Posterior vena cava (tissue), 2 donors: ENCODE data around the gene C1orf53. TPM values are rescaled to one million over a fixed set of nuclear protein-coding genes. Genes with fewer than 3 reads are reported as not detected.
"Not testable (repeated sequence)": the region's sequence is repeated elsewhere in the genome, so short reads cannot be mapped to it uniquely, and the experiment has no call there.

Experiments
- DNase-seq: peaks from one replicate; pipeline ENCODE4 v3.0.0-alpha.2; 2020; ENCODE audit warnings: low spot score
- intact Hi-C, 2 donors: fragments of 100-400 bp; cut with DNase I; formaldehyde crosslinking; loops; one replicate each; pipeline versions ENCODE4 v1.14.1 to v1.14.2; 2022 to 2023
- total RNA-seq, 2 donors: library from RNA; stranded (reverse); fragmentation: NEBNext Ultra II Directional; extraction: Animal tissue kit (Norgen Biotek cat#: 25700); gene quantifications; one replicate each; pipeline ENCODE4 v1.2.1, GENCODE V29; 2021
- donor health status: DM: yes; HTN: yes; CAD: no.
- donor health status: DM: yes; HTN: yes; CAD: no.

The C1orf53 gene
- total RNA-seq, 2 donors from 2014 or later = 2.0 to 4.2 TPM

DNA sequence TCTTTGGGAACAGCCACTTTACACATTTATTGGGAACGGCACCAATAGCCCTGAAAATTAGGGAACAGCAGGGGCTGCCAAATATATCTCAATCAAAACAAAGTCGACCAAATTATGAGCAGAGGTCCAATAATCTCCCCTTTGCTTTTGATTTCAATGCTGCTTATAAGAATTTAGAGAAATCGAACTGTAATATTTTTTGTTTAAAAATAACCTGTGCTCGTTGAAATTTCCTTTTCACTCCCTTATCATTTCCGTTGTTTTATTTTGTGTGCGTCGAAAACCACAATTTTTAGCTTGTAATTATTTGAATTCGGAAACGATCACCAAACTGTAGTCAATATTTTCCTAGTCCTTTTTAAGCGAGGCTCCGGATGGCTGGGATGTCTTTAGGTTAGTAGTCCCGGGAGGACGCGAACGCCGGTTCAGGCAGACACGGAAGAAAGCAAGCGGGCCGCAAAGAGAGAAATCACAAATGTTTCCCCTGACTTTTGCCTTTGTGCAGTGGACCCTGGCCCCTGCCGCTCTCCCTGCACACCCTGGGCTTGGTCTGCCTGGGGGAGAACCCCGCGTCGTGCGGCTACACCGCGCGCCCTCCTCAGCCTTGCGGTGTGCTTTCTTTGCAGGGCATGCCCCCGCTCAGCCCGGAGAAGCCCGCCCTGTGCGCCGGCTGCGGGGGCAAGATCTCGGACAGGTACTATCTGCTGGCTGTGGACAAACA, 17.1 kb downstream of the C1orf53 start:
- intact Hi-C loops = loop anchor here in 1 of 2 donors (10.0 kb wide), 1 partner anchor 595 kb away; no protein-coding TSS in a partner anchor

DNA sequence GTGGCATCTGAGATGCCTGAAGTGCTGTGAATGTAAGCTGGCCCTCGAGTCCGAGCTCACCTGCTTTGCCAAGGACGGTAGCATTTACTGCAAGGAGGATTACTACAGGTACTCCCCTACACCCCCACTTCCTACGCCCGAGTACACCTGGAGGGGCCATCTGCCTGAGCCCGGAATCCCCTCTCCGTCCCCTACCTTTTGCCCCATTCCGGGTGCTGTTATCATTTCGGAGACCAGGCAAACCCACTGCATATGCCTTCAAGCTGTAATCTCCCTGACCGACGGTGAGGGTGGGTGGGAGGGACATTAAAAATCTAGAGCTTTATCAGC, 17.6 kb downstream of the C1orf53 start:
- DNase-seq = no peak
- intact Hi-C loops = loop anchor here in 1 of 2 donors (10.0 kb wide), 1 partner anchor 595 kb away; no protein-coding TSS in a partner anchor

More for the DNA sequence above, 17.1 kb downstream of the C1orf53 start:
- no peak for DNase-seq

GRCh38 chr1:197920414-197921117, 18.1 kb downstream of the C1orf53 start:
- DNase-seq = no peak
- intact Hi-C loops = loop anchor here in 1 of 2 donors (10.0 kb wide), 1 partner anchor 596 kb away; no protein-coding TSS in a partner anchor

- DNase-seq = no peak
- intact Hi-C loops = loop anchor here in 1 of 2 donors (10.0 kb wide), 1 partner anchor 597 kb away; no protein-coding TSS in a partner anchor
These were observed 19.0 kb downstream of the C1orf53 start for GRCh38 chr1:197921235-197922069.

GRCh38 chr1:197922070-197922390, 19.6 kb downstream of the C1orf53 start:
- no peak for DNase-seq
- intact Hi-C loops = loop anchor here in 1 of 2 donors (10.0 kb wide), 1 partner anchor 597 kb away; no protein-coding TSS in a partner anchor

DNA sequence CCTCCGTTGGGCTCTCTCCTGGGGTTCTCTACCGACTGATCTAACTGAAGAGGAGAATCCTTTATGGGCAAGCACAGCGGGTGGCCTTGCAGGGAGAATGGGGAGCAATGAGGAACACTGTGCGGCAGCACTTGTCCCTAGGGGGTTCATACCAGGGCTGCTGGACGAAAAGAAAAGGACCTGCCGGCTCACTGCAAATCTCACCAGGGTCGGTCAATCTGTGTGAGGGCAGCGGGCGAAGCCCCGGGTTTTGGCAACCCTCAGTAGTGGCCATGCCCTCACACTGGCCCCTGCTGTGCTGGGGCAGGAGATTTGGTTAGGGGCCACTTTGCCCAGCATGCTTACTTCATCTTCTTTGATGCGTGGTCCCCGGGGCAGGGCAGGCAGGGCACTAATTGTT, 20.6 kb downstream of the C1orf53 start:
- intact Hi-C loops = loop anchor here in 1 of 2 donors (10.0 kb wide), 1 partner anchor 598 kb away; no protein-coding TSS in a partner anchor
- no peak for DNase-seq

- intact Hi-C loops = loop anchor here in 1 of 2 donors (10.0 kb wide), 1 partner anchor 600 kb away; no protein-coding TSS in a partner anchor
- no peak for DNase-seq
These were observed 22.2 kb downstream of the C1orf53 start for GRCh38 chr1:197924516-197925123.

DNA sequence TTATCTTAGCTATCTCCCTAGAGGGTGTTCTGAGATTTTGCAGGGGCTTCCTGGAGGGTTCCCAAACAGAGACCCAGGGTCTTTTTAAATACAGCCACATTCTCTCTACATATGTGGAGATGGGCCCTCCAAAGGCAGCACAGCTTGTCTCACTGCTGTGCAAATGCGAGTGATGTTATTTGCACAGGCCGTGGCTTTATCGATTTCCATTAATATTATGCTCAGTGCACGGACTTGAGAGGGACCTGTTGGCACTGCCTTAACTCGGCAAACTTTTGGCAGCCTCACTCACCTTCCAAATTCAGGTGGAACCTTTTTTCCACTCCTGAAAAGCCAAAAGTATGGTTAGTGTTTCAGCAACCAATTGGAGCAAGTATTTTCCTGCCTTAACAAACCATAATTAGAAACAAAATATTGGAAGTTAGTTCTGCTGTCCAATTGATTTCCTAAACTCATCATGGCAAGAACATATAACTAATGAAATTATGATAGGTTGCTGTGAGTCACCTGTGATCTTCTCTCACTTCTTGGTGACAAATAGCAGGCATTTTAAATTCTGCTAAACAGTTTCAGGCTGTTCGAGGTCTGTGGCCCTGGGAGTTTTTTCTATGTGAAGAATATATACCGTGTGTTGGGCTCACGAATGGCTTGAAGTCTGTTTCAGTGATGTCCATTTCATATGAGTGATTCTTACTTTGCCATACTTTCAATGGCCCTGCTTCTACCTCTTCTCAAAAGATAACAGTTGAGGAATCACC, 25.7 kb downstream of the C1orf53 start:
- no peak for DNase-seq
- intact Hi-C loops = loop anchor here in 1 of 2 donors (10.0 kb wide), 1 partner anchor 603 kb away; no protein-coding TSS in a partner anchor

GRCh38 chr1:197928849-197929336, 26.5 kb downstream of the C1orf53 start:
- no peak for DNase-seq
- intact Hi-C loops = loop anchor here in 1 of 2 donors (10.0 kb wide), 1 partner anchor 604 kb away; no protein-coding TSS in a partner anchor

DNA sequence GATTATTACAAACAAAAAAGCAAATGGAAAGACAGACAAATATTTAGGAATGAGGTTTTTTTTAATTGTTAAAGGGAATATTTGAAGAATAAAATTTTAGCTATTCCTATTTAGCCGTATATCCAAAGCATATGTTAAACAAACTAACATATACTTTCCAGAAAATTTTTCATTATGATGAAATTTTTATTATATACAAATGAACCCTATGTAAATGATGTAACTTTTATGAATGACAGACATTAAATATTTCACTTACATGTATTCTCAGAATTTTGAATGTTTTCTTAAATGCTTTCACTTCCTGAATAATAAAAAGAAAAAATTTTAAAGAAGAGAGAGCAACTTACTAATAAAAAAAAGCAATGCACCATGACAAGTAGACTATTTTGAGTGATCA, 30.6 kb downstream of the C1orf53 start:
- no peak for DNase-seq
- intact Hi-C loops = no loop called here

DNA sequence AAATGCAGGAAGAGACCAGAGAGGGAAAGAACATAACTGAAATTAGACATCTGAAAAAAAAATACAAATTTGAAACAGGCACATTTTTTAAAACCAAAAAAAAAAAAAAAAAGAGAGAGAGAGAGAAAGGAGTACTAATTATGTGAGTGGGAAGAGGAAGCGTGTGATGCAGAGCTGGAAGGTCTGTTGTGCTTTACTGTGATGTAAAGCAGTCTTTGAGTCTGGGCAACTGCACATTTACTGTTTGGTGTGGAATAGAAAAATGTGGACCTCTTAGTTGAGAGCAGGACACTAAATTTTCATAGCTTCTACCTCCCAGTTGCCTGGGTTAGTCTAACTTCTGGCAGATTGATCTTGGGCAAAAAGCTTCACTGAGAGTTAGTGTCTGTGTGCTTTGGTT, 31.2 kb downstream of the C1orf53 start:
- intact Hi-C loops = no loop called here

GRCh38 chr1:197937381-197937780, 35.0 kb downstream of the C1orf53 start:
- intact Hi-C loops = no loop called here
- DNase-seq = no peak

More for the DNA sequence above, 31.2 kb downstream of the C1orf53 start:
- no peak for DNase-seq

- DNase-seq = no peak
- intact Hi-C loops = no loop called here
These were observed 35.5 kb downstream of the C1orf53 start for GRCh38 chr1:197937892-197938291.

DNA sequence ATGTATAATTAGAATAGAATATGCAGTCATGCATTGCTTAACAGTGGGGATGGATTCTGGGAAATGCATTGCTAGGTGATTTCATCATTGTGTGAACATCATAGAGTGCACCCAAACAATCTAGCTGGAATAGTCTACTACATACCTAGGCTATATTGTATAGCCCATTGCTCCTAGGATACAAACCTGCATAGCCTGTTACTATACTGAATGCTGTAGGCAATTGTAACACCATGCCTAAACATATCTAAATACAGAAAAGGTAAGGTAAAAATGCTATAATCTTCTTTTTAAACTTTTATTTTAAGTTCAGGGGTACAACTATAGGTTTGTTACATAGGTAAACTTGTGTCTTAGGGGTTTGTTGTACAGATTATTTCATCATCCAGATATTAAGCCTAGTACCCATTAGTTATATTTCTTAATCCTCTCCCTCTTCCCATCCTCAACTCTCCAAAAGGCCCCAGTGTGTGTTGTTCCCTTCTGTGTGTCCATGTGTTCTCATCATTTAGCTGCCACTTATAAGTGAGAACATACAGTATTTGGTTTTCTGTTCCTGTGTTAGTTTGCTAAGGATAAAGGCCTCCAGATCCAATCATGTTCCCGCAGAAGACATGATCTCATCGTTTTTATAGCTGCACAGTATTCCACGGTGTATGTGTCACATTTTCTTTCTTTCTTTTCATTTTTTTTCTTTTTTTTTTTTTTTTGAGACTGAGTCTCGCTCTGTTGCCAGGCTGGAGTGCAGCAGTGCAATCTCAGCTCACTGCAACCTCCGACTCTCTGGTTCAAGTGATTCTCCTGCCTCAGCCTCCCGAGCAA, 36.9 kb downstream of the C1orf53 start:
- DNase-seq, intact Hi-C loops: not testable (repeated sequence)

DNA sequence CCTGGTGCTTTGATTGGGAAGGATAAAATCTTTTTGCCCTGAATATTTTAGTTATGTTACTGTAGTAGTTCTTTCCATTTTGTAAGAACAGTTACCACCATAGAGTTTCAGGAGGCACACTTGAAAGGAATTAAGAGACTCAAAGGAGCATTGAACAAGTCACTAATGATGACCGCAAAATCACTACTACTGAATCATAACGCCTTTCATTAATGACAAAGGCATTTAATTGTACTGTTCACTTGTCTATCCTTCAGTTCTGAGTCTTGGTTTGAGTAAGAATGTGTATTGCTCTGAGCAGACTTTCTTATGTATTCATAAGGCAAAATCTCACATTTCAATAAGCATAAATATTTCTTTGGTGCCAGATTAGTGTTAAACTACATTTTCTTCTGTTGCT, 39.6 kb downstream of the C1orf53 start:
- intact Hi-C loops = no loop called here
- DNase-seq = no peak

DNA sequence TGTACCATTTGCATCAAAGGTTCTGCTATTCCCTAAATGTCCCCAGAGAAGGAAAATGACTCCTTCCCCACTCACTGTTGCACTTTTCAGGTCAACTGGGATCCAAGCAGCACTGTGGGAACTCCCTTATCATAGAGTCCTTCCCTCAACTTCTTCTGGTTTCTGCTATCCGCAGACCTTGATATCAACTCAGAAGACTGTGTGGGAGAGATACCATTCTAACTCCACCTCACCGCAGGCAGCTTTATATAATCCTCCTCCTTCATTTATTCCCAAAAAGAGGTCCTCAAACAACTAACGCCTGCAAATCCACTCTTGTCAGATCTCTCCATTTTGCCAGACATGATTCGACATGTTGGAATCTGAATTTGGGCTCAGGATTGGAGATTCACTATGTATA, 42.1 kb downstream of the C1orf53 start:
- intact Hi-C loops = no loop called here
- DNase-seq = no peak
